Gastrocnemius medialis (tissue), 4 donors: ENCODE results near the gene MAGEB6. TPM values are rescaled to one million over a fixed set of nuclear protein-coding genes. Genes with fewer than 3 reads are reported as not detected.

Source experiments
- ATAC-seq, 2 donors: fragments of 150-250 bp; one replicate each; pipeline ENCODE4 v1.9.1; 2016
- DNase-seq, 2 donors: peaks; one replicate each; pipeline ENCODE4 v3.0.0-alpha.2; 2019
- H3K27ac ChIP-seq, 4 donors: fragments of 200-600 bp; sonication (generic); 1 replicate in 1 of 4; 2 replicates in 3 of 4; pipeline ENCODE4 v1.5.1; 2016 to 2018; ENCODE audit warnings: mild to moderate bottlenecking in 2 of 4, moderate library complexity in 1 of 4
- H3K27me3 ChIP-seq, 3 donors: fragments of 200-600 bp; sonication (generic) in 2 of 3; 1 replicate in 1 of 3; 2 replicates in 2 of 3; pipeline versions ENCODE4 v1.5.1 to v1.6.0; 2016 to 2019; ENCODE audit warnings: mild to moderate bottlenecking in 1 of 3, moderate library complexity in 1 of 3
- H3K36me3 ChIP-seq, 2 donors: fragments of 200-600 bp; sonication (generic) in 1 of 2; one replicate each; pipeline ENCODE4 v1.5.1; 2017 to 2018
- H3K4me1 ChIP-seq, 2 donors: fragments of 200-600 bp; sonication (generic) in 1 of 2; one replicate each; pipeline ENCODE4 v1.5.1; 2016 to 2017; ENCODE audit warnings: mild to moderate bottlenecking in 2 of 2
- H3K4me3 ChIP-seq, 4 donors: fragments of 200-600 bp; sonication (generic) in 3 of 4; 1 replicate in 1 of 4; 2 replicates in 3 of 4; pipeline ENCODE4 v1.5.1; 2016 to 2019; ENCODE audit warnings: mild to moderate bottlenecking in 2 of 4
- H3K9me3 ChIP-seq, 3 donors: fragments of 200-600 bp; sonication (generic) in 2 of 3; 1 replicate in 1 of 3; 2 replicates in 2 of 3; pipeline ENCODE4 v1.5.1; 2016 to 2019
- POLR2A ChIP-seq, 2 donors: fragments of 450-650 bp; IDR thresholded peaks; one replicate each; pipeline ENCODE4 v1.6.1; 2017; ENCODE audit warnings: antibody characterized with exemption in 2 of 2, mild to moderate bottlenecking in 2 of 2, moderate library complexity in 2 of 2
- in situ Hi-C, 4 donors: fragments of 200-750 bp; cut with MboI; loops; one replicate each; pipeline versions ENCODE4 v1.15.0 to v1.8.0; 2017; ENCODE audit warnings: low sequenced_read_pairs in 4 of 4
- intact Hi-C: fragments of 100-400 bp; cut with DNase I; formaldehyde crosslinking; loops from one replicate; pipeline ENCODE4 v1.15.1; 2023; ENCODE audit warnings: low total_unique reads
- total RNA-seq, 4 donors: library from RNA; depleted of rRNA; stranded (reverse); fragments of >200 nt; gene quantifications; one replicate each; pipeline versions ENCODE4 v1.1.0 to v1.2.3, GENCODE V29; 2016
- TF ChIP-seq, protein P1 (sequence below), 5 experiments: fragments of 450-650 bp in 3 of 5; fragments of 200-600 bp in 2 of 5; sonication (generic) in 2 of 5; IDR thresholded peaks in 4 of 5; conservative IDR thresholded peaks in 1 of 5; 1 replicate in 4 of 5; 2 replicates in 1 of 5; pipeline ENCODE4 v1.5.1; 2016 to 2019; ENCODE audit warnings: antibody characterized with exemption in 5 of 5, mild to moderate bottlenecking in 3 of 5, moderate library complexity in 3 of 5

The MAGEB6 gene
- total RNA-seq, 4 donors from 2014 or later, result not detected

DNA sequence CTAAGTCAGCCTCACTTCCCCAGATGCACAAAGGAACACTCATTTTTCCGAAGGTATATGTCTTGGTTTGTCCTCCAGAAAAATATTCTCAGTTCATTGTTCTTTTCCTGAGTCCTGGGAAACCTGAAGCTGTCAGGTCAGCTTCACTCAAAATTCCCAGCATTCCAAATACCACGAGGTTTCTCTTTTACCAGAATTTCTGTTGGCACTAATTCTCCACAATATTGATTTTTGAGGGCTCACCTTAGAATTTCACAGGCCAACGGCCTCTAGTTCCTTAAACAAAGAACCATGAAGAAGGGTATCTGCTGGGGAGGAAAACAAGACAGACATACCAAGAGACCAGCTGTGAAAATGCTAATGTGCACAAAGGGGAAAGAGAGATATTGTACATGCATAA lies 15.8 kb downstream of the MAGEB6 start:
- in situ Hi-C loops (no loop called here), intact Hi-C loops (no loop called here)
- no peak for DNase-seq
- no peak overlapping the region for H3K4me3 ChIP-seq
- H3K27ac ChIP-seq, result no peak overlapping the region
- no peak for ATAC-seq
- H3K27me3 ChIP-seq, result no peaks in the 10 kb centered on the region
- no peaks in the 10 kb centered on the region for H3K9me3 ChIP-seq
- H3K36me3 ChIP-seq, result no peaks in the 10 kb centered on the region
- TF ChIP-seq, protein P1, sequence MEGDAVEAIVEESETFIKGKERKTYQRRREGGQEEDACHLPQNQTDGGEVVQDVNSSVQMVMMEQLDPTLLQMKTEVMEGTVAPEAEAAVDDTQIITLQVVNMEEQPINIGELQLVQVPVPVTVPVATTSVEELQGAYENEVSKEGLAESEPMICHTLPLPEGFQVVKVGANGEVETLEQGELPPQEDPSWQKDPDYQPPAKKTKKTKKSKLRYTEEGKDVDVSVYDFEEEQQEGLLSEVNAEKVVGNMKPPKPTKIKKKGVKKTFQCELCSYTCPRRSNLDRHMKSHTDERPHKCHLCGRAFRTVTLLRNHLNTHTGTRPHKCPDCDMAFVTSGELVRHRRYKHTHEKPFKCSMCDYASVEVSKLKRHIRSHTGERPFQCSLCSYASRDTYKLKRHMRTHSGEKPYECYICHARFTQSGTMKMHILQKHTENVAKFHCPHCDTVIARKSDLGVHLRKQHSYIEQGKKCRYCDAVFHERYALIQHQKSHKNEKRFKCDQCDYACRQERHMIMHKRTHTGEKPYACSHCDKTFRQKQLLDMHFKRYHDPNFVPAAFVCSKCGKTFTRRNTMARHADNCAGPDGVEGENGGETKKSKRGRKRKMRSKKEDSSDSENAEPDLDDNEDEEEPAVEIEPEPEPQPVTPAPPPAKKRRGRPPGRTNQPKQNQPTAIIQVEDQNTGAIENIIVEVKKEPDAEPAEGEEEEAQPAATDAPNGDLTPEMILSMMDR (IDR thresholded peaks at IDR 0.05 in 4 of 5, conservative IDR thresholded peaks at IDR 0.05 in 1 of 5), result no peak
- no peak for TF ChIP-seq POLR2A (IDR thresholded peaks at IDR 0.05)
- no peaks in the 10 kb centered on the region for H3K4me1 ChIP-seq

DNA sequence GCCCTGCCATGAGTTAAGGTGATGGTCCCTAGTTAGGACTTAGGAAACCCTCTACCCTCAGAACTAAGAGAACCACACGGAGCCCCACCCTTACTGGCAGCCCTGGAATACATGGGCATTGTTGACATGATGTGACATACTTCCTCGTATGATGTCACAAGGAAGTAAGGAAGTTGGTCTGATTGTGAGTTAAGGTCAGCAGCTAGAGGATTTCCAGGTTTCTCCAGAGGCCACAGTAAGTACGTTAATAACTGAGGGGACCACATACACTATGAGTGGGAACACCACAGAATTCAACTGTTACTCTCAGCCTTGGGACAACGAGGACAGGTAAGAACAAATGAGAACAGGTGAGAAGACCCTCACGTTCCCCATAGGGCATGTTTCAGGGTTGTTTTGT lies 23.6 kb downstream of the MAGEB6 start, which contains the start of gene MAGEB5:
Gene MAGEB5, plus strand, starts transcription at position 301 of the 400 bp plus-strand sequence. CDS start 1,133 bp downstream, outside the sequence.
- in situ Hi-C loops, result no loop called here
- Histone ChIP-seq H3K27ac (no peak within 1 kb of the TSS), H3K9me3 (no peaks in the 10 kb centered on the region), H3K4me3 (no peak within 1 kb of the TSS), H3K4me1 (no peaks in the 10 kb centered on the region), H3K36me3 (no peaks in the 10 kb centered on the region), H3K27me3 (no peaks in the 10 kb centered on the region)
- intact Hi-C loops, result no loop called here
- ATAC-seq (no peak), DNase-seq (no peak)
- TF ChIP-seq POLR2A (IDR thresholded peaks at IDR 0.05), result no peak
- TF ChIP-seq, protein P1 (IDR thresholded peaks at IDR 0.05 in 4 of 5, conservative IDR thresholded peaks at IDR 0.05 in 1 of 5), result no peak

GRCh38 chrX:26219351-26219750 lies 27.1 kb downstream of the MAGEB6 start:
- intact Hi-C loops (no loop called here), in situ Hi-C loops (no loop called here)
- DNase-seq (no peak), ATAC-seq (no peak)
- no peaks in the 10 kb centered on the region for H3K4me1 ChIP-seq
- H3K9me3 ChIP-seq, result no peaks in the 10 kb centered on the region
- H3K36me3 ChIP-seq, result no peaks in the 10 kb centered on the region
- H3K27me3 ChIP-seq, result no peaks in the 10 kb centered on the region
- no peak overlapping the region for H3K27ac ChIP-seq
- no peak for TF ChIP-seq POLR2A (IDR thresholded peaks at IDR 0.05)
- TF ChIP-seq, protein P1 (IDR thresholded peaks at IDR 0.05 in 4 of 5, conservative IDR thresholded peaks at IDR 0.05 in 1 of 5), result no peak
- H3K4me3 ChIP-seq, result no peak overlapping the region

DNA sequence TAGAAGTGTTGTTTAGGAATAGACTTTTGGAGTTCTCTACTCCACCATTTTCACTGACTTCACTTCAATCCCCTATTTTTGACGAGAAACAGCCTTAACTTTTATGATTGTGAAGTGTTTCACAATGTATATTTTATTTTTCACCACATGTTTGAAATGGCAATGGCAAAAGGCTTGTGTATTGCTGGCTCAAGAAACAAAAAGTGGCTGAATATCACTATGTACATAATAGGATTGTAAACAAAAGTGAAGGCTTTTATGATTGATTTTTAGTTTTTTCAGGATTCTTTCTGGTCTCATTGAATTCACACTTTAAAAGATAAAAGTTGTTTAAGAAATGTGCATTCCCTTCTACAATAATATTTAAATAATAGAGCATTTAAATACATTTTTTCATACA lies 41.9 kb downstream of the MAGEB6 start:
- ATAC-seq (no peak), DNase-seq (no peak)
- TF ChIP-seq POLR2A (IDR thresholded peaks at IDR 0.05), result no peak
- TF ChIP-seq, protein P1 (IDR thresholded peaks at IDR 0.05 in 4 of 5, conservative IDR thresholded peaks at IDR 0.05 in 1 of 5), result no peak
- Histone ChIP-seq H3K36me3 (no peaks in the 10 kb centered on the region), H3K9me3 (no peaks in the 10 kb centered on the region), H3K27me3 (no peaks in the 10 kb centered on the region), H3K27ac (no peak overlapping the region), H3K4me1 (no peaks in the 10 kb centered on the region), H3K4me3 (no peak overlapping the region)
- intact Hi-C loops (no loop called here), in situ Hi-C loops (no loop called here)

Other genes starting within 250 kb of the MAGEB6 start
- not detected for gene MAGEB18, start 54.1 kb upstream of the MAGEB6 start, total RNA-seq
- not detected for gene MAGEB6B, start 31.8 kb upstream of the MAGEB6 start, total RNA-seq
- gene MAGEB5, start 23.7 kb downstream of the MAGEB6 start, total RNA-seq, result not detected